Measurements from ENCODE around the gene CTSF. TPM values are rescaled to one million over a fixed set of nuclear protein-coding genes. Genes with fewer than 3 reads are reported as not detected.

Gene CTSF
- total and polyA plus RNA-seq, 4 donors: 6.6 to 39.6 (median 7.9) TPM

- no peak for DNase-seq
- ATAC-seq (ENCODE audit: insufficient read depth, low FRiP score): no peak
- Histone ChIP-seq H3K4me1 (ENCODE audit: control insufficient read depth in 5 of 5, insufficient read depth in 5 of 5, low read length in 5 of 5) (peaks cover 0 to 14% (median 7%) of the 10 kb centered on the region in 5 donors), H3K27me3 (ENCODE audit: control insufficient read depth in 3 of 3, insufficient read depth in 3 of 3, low read length in 2 of 3) (peaks cover 0 to 2% (median 0%) of the 10 kb centered on the region in 3 donors), H3K27ac (ENCODE audit: low read depth in 1 of 2, low read length in 1 of 2) (no peak overlapping the region), H3K9me3 (ENCODE audit: control insufficient read depth in 4 of 4, insufficient read depth in 3 of 4, low read length in 3 of 4) (no peaks in the 10 kb centered on the region), H3K4me3 (no peak overlapping the region), H3K9ac (ENCODE audit: insufficient read depth in 1 of 2, low read length in 2 of 2) (no peak overlapping the region), H3K36me3 (ENCODE audit: control insufficient read depth in 4 of 4, insufficient read depth in 4 of 4, low read length in 4 of 4) (peaks cover 0 to 3% (median 0%) of the 10 kb centered on the region in 4 donors)
- 45 to 70% methylated on average over 11 of the region's 11 CpGs for WGBS, 2 donors
- no peak for TF ChIP-seq CTCF (IDR thresholded peaks at IDR 0.05; ENCODE audit: control extremely low read depth, extremely low read depth)
These were observed 20.4 kb downstream of the CTSF start for GRCh38 chr11:66548041-66548440.

GRCh38 chr11:66547662-66548009 lies 20.8 kb downstream of the CTSF start:
- peaks cover 0 to 3% (median 0%) of the 10 kb centered on the region in 4 donors for H3K36me3 ChIP-seq (ENCODE audit: control insufficient read depth in 4 of 4, insufficient read depth in 4 of 4, low read length in 4 of 4)
- DNase-seq: no peak

GRCh38 chr11:66546966-66547661 lies 21.3 kb downstream of the CTSF start:
- H3K4me1 ChIP-seq (ENCODE audit: control insufficient read depth in 5 of 5, insufficient read depth in 5 of 5, low read length in 5 of 5): peaks cover 0 to 14% (median 7%) of the 10 kb centered on the region in 5 donors
- H3K27me3 ChIP-seq (ENCODE audit: control insufficient read depth in 3 of 3, insufficient read depth in 3 of 3, low read length in 2 of 3): peaks cover 0 to 2% (median 0%) of the 10 kb centered on the region in 3 donors
- no peak overlapping the region for H3K4me3 ChIP-seq
- H3K36me3 ChIP-seq (ENCODE audit: control insufficient read depth in 4 of 4, insufficient read depth in 4 of 4, low read length in 4 of 4): peaks cover 0 to 7% (median 0%) of the 10 kb centered on the region in 4 donors
- no peak overlapping the region for H3K9ac ChIP-seq (ENCODE audit: insufficient read depth in 1 of 2, low read length in 2 of 2)
- DNase-seq (no peak), ATAC-seq (ENCODE audit: insufficient read depth, low FRiP score) (no peak)
- no peaks in the 10 kb centered on the region for H3K9me3 ChIP-seq (ENCODE audit: control insufficient read depth in 4 of 4, insufficient read depth in 3 of 4, low read length in 3 of 4)
- WGBS, 2 donors: 35 to 46% methylated on average over 18 of the region's 18 CpGs
- no peak for TF ChIP-seq CTCF (IDR thresholded peaks at IDR 0.05; ENCODE audit: control extremely low read depth, extremely low read depth)
- no peak overlapping the region for H3K27ac ChIP-seq (ENCODE audit: low read depth in 1 of 2, low read length in 1 of 2)

More at GRCh38 chr11:66547662-66548009, 20.8 kb downstream of the CTSF start:
- WGBS, 2 donors: 55 to 73% methylated on average over 4 to 5 of the region's 5 CpGs
- Histone ChIP-seq H3K27ac (ENCODE audit: low read depth in 1 of 2, low read length in 1 of 2) (no peak overlapping the region), H3K4me1 (ENCODE audit: control insufficient read depth in 5 of 5, insufficient read depth in 5 of 5, low read length in 5 of 5) (peaks cover 0 to 14% (median 7%) of the 10 kb centered on the region in 5 donors), H3K27me3 (ENCODE audit: control insufficient read depth in 3 of 3, insufficient read depth in 3 of 3, low read length in 2 of 3) (peaks cover 0 to 2% (median 0%) of the 10 kb centered on the region in 3 donors), H3K4me3 (no peak overlapping the region), H3K9ac (ENCODE audit: insufficient read depth in 1 of 2, low read length in 2 of 2) (no peak overlapping the region), H3K9me3 (ENCODE audit: control insufficient read depth in 4 of 4, insufficient read depth in 3 of 4, low read length in 3 of 4) (no peaks in the 10 kb centered on the region)
- no peak for ATAC-seq (ENCODE audit: insufficient read depth, low FRiP score)
- no peak for TF ChIP-seq CTCF (IDR thresholded peaks at IDR 0.05; ENCODE audit: control extremely low read depth, extremely low read depth)

Data from lung (tissue), 12 donors.